Left lung (tissue), 10 donors: Measurements from ENCODE around the gene PSMD1. TPM values are rescaled to one million over a fixed set of nuclear protein-coding genes. Genes with fewer than 3 reads are reported as not detected.
"Not testable (repeated sequence)": the region's sequence is repeated elsewhere in the genome, so short reads cannot be mapped to it uniquely, and the experiment has no call there.

ENCODE experiments used
- ATAC-seq: fragments of 200-7000 bp; cut with Tn5 transposase; one replicate; pipeline ENCODE4 v1.9.1; 2020; ENCODE audit warnings: moderate library complexity
- DNase-seq, 4 donors: peaks; one replicate each; pipeline ENCODE4 v3.0.0-alpha.2; 2013 to 2020
- H3K27ac ChIP-seq, 2 donors: fragments of 200-600 bp; sonication (generic) in 1 of 2; one replicate each; pipeline versions ENCODE4 v1.5.0 to v1.8.0; 2020 to 2021
- H3K27me3 ChIP-seq, 2 donors: fragments of 200-600 bp; sonication (generic) in 1 of 2; one replicate each; pipeline versions ENCODE4 v1.5.0 to v1.8.0; 2020 to 2021
- H3K36me3 ChIP-seq, 2 donors: fragments of 200-600 bp; sonication (generic) in 1 of 2; one replicate each; pipeline versions ENCODE4 v1.5.0 to v1.8.0; 2020 to 2021
- H3K4me1 ChIP-seq, 2 donors: fragments of 200-600 bp; one replicate each; pipeline ENCODE4 v1.8.0; 2021
- H3K4me3 ChIP-seq, 2 donors: fragments of 200-600 bp; sonication (generic) in 1 of 2; one replicate each; pipeline versions ENCODE4 v1.5.0 to v1.8.0; 2020 to 2021; ENCODE audit warnings: mild to moderate bottlenecking in 1 of 2
- H3K9me3 ChIP-seq, 2 donors: fragments of 200-600 bp; sonication (generic) in 1 of 2; one replicate each; pipeline versions ENCODE4 v1.5.0 to v1.8.0; 2020 to 2021
- intact Hi-C, 2 donors: fragments of 100-400 bp; cut with DNase I; formaldehyde crosslinking; loops; one replicate each; pipeline versions ENCODE4 v1.11.2 to v1.14.2; 2022
- polyA plus RNA-seq, 6 donors: library from polyadenylated mRNA; unstranded; fragments of 120-200 nt; gene quantifications; one replicate each; pipeline ENCODE4 v1.2.1, GENCODE V29; 2013; ENCODE audit not compliant: insufficient read length in 6 of 6
- total RNA-seq, 2 donors: library from RNA; stranded (reverse); fragmentation: NEBNext Ultra II Directional; extraction: Animal tissue kit (Norgen Biotek cat#: 25700); gene quantifications; one replicate each; pipeline ENCODE4 v1.2.1, GENCODE V29; 2021
- TF ChIP-seq, protein P1 (sequence below), 2 donors: fragments of 200-600 bp; sonication (generic) in 1 of 2; IDR thresholded peaks; one replicate each; pipeline versions ENCODE4 v1.5.0 to v1.8.0; 2021; ENCODE audit warnings: antibody characterized with exemption in 2 of 2
- donor health status: DM: no; HTN: yes; CAD: no.
- donor health status: DM: no; HTN: no; CAD: no.

PSMD1 gene
- total and polyA plus RNA-seq, 8 donors: 62.9 to 118 (median 75.9) TPM

DNA sequence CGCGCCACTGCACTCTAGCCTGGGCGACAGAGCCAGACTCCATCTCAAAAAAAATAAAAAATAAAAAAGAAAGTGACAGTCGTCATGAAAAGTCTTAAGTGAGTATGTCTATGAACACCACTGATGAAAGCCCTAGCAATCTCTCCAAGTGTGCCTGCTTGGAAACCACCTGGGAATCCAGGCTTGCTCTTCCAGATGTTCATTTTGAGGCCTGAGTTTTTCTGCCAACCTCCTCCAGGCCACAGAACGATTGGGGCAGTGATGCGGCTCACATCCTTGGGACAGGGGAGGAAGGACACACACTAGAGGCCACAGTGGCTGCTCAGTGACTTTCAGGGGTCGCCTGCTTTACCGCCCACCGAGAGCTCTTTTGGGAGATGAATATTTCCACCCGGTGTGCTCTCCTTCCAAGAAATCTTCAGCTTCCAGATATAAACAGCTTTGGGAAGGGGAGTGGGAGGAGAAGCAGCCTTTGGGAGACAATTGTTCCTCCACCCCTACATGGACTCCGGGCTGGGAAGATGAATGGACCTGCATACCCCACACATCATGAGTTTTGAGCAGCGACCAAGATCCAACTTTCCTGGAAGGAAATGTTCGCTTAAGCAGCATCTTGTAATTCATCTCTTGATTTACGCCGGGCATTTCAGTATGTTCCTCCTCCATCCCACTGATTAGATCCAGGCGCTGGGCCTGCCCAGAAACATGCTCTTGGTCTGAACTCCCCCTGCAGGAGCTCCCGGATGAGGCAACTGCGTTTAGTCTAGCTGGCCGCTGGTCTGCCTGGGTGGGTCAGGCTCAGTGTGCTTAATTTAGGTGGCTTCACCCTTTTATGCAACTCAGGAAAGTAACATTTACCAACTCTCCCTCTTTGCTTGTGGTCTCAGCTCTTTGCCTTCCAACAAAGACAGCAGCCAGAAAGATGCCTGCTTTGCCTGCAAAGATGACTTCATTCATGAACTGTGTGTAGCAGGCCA is 135.5 kb downstream of the PSMD1 start:
- H3K4me1 ChIP-seq: peaks cover 4 to 15% of the 10 kb centered on the region in 2 donors
- peak; percentile 46 for ATAC-seq
- no peak overlapping the region for H3K4me3 ChIP-seq
- H3K27ac ChIP-seq: peak overlapping the region in 1 of 2 donors; percentile 91
- peak in 3 of 4 donors; percentile 56 to 81 (median 78) for DNase-seq
- no peaks in the 10 kb centered on the region for H3K36me3 ChIP-seq
- no peaks in the 10 kb centered on the region for H3K9me3 ChIP-seq
- intact Hi-C loops: no loop called here
- TF ChIP-seq, protein P1, sequence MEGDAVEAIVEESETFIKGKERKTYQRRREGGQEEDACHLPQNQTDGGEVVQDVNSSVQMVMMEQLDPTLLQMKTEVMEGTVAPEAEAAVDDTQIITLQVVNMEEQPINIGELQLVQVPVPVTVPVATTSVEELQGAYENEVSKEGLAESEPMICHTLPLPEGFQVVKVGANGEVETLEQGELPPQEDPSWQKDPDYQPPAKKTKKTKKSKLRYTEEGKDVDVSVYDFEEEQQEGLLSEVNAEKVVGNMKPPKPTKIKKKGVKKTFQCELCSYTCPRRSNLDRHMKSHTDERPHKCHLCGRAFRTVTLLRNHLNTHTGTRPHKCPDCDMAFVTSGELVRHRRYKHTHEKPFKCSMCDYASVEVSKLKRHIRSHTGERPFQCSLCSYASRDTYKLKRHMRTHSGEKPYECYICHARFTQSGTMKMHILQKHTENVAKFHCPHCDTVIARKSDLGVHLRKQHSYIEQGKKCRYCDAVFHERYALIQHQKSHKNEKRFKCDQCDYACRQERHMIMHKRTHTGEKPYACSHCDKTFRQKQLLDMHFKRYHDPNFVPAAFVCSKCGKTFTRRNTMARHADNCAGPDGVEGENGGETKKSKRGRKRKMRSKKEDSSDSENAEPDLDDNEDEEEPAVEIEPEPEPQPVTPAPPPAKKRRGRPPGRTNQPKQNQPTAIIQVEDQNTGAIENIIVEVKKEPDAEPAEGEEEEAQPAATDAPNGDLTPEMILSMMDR (IDR thresholded peaks at IDR 0.05): peak; percentile 32 to 34
- peaks cover 0 to 13% of the 10 kb centered on the region in 2 donors for H3K27me3 ChIP-seq

DNA sequence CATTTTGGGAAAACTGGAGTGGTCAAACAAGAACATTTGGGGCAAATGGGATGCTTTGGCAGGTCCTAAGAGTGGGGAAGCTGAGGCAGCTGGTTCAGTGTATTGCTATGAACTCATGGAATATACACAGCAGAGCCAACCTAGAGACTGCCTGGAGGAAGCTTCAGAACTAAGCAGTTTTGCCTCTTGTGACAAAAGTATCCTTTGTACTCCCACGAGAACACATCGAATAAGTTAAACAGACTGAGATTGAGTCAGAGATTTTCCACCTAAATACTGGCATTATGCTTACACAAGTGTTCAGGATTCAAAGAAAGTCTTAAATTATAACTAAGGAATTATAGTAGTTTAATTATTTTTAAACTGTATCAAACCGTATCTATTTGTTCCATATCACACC is 136.5 kb downstream of the PSMD1 start:
- intact Hi-C loops: no loop called here
- H3K27ac ChIP-seq: no peak overlapping the region
- H3K36me3 ChIP-seq: no peaks in the 10 kb centered on the region
- ATAC-seq: no peak
- TF ChIP-seq, protein P1 (IDR thresholded peaks at IDR 0.05): no peak
- DNase-seq: no peak
- H3K9me3 ChIP-seq: no peaks in the 10 kb centered on the region
- H3K4me3 ChIP-seq: no peak overlapping the region
- peaks cover 10 to 23% of the 10 kb centered on the region in 2 donors for H3K4me1 ChIP-seq
- peaks cover 0 to 13% of the 10 kb centered on the region in 2 donors for H3K27me3 ChIP-seq

DNA sequence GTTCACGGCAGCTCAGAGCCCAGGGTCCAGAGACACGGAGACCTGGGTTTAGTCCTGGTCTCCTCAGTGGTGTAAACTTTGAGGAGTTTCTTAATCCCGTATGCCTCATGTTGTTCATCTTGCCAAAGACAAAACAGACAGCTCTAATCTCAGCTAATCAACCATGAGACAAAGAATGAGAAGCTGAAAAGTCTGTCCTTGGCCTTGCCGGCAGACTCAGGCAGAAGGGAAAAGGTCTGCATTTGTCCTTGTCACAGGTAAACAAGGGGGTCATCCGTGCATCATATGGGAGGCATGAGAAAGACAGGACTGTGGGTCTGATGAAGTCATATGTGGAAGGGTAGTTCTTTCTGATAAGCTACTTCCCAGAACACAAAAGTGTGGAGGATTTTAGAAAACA is 139.9 kb downstream of the PSMD1 start:
- no peaks in the 10 kb centered on the region for H3K36me3 ChIP-seq
- ATAC-seq (no peak), DNase-seq (no peak)
- intact Hi-C loops: no loop called here
- no peaks in the 10 kb centered on the region for H3K9me3 ChIP-seq
- H3K27ac ChIP-seq: no peak overlapping the region
- TF ChIP-seq, protein P1 (IDR thresholded peaks at IDR 0.05): no peak
- H3K4me3 ChIP-seq: no peak overlapping the region
- H3K27me3 ChIP-seq: no peaks in the 10 kb centered on the region
- H3K4me1 ChIP-seq: peaks cover 12 to 22% of the 10 kb centered on the region in 2 donors

DNA sequence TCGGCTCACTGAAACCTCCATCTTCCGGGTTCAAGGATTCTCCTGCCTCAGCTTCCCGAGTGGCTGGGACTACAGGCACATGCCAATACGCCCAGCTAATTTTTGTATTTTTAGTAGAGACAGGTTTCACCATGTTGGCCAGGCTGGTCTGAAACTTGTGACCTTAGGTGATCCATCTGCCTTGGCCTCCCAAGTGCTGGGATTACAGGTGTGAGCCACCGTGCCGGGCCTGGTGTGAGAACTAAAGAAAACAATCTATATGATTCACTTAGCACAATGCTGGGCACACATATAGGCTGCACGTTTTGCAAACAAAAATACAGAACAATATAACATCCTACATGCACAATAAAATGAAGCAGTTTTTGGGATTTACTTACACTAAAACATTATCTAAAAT is 140.5 kb downstream of the PSMD1 start:
- not testable (repeated sequence) for H3K27ac ChIP-seq
- H3K4me1 ChIP-seq: peaks cover 12 to 22% of the 10 kb centered on the region in 2 donors

DNA sequence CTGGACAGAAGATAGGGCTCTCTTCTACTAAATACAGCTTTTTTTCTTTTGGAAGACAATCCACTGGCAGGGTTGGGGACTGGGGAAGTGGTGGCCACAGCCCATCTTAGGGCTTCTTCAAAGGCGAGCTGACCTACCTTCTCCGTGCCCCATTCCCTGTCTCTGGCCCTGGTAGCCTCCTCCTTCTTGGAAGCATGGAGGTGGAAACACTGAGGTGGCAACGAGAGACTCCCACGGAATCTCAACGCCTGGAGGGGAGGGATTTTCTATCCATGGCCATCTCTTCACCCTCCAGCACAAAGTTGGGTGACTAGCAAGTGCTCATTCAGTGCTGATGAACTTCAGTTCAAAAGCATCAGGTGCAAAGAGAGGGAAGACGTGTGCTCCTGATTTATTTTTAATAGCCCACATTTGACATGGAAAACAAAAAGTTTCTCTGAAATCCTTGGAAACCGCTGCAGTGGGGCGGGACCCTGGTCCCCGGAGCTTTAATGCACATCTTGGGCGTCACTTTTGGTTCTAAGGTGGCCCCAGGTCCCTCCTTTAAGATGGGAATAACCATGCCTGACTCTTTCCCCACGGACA is 141.1 kb downstream of the PSMD1 start:
- ATAC-seq (no peak), DNase-seq (no peak)
- Histone ChIP-seq H3K4me1 (peaks cover 12 to 22% of the 10 kb centered on the region in 2 donors), H3K9me3 (no peaks in the 10 kb centered on the region), H3K27me3 (no peaks in the 10 kb centered on the region), H3K4me3 (peak overlapping the region; percentile 82 to 87), H3K27ac (peak overlapping the region; percentile 71), H3K36me3 (no peaks in the 10 kb centered on the region)
- TF ChIP-seq, protein P1 (IDR thresholded peaks at IDR 0.05): no peak
- intact Hi-C loops: no loop called here

More for the DNA sequence above, 140.5 kb downstream of the PSMD1 start:
- ATAC-seq, H3K9me3 ChIP-seq, intact Hi-C loops, H3K36me3 ChIP-seq, H3K27me3 ChIP-seq, H3K4me3 ChIP-seq, DNase-seq: not testable (repeated sequence)
